ENCODE data around the gene MYMK.

Gene MYMK

GRCh38 chr9:133502112-133502511 lies 22.6 kb downstream of the MYMK start:
- TF ChIP-seq, protein P1, sequence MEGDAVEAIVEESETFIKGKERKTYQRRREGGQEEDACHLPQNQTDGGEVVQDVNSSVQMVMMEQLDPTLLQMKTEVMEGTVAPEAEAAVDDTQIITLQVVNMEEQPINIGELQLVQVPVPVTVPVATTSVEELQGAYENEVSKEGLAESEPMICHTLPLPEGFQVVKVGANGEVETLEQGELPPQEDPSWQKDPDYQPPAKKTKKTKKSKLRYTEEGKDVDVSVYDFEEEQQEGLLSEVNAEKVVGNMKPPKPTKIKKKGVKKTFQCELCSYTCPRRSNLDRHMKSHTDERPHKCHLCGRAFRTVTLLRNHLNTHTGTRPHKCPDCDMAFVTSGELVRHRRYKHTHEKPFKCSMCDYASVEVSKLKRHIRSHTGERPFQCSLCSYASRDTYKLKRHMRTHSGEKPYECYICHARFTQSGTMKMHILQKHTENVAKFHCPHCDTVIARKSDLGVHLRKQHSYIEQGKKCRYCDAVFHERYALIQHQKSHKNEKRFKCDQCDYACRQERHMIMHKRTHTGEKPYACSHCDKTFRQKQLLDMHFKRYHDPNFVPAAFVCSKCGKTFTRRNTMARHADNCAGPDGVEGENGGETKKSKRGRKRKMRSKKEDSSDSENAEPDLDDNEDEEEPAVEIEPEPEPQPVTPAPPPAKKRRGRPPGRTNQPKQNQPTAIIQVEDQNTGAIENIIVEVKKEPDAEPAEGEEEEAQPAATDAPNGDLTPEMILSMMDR (conservative IDR thresholded peaks at IDR 0.05; ENCODE audit: low read depth, low read length), result no peak
- H3K4me3 ChIP-seq (ENCODE audit: low read depth, low read length), result no peak overlapping the region
- no peak for DNase-seq (ENCODE audit: low read depth)

GRCh38 chr9:133499892-133500270 lies 24.9 kb downstream of the MYMK start:
- no peak for DNase-seq (ENCODE audit: low read depth)
- H3K4me3 ChIP-seq (ENCODE audit: low read depth, low read length), result no peak overlapping the region
- TF ChIP-seq, protein P1 (conservative IDR thresholded peaks at IDR 0.05; ENCODE audit: low read depth, low read length), result no peak

DNA sequence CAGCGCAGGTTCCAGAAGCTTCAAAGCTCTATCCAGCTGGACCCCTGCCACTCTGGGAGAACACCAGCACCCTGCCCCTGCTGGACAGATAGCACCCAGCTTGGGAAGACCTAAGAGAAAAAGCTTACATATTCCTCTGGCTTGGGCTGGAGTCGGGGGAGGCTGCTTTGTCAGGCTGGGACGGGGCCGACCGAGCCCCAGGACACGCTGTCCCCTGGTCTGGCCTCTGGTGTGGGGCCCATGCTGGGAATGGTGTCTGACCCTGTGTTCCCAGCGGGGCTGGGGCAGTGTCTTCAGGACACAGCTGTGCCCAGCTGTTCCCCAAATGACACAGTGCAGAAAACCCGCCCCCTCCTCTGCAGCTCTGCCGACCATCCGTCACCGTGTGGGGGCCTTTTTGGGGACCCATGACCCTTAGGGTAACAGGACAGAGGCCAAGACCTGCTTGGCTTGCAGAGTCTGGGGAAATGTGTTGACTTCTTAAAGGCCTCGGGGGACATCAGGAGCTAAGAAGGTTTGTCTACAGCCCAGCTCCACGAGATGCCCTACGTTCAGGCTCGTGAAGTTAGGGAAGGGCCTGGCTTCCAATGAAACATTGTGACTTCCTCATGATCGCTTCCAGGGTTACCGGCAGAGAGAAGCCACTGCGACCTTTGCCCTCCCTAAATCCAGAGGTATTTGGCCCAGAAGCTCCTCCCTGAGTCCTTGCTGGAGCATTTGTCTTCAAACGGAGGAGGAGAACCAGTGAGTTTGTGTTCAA lies 25.4 kb downstream of the MYMK start:
- H3K4me3 ChIP-seq (ENCODE audit: low read depth, low read length), result no peak overlapping the region
- TF ChIP-seq, protein P1 (conservative IDR thresholded peaks at IDR 0.05; ENCODE audit: low read depth, low read length), result peak; percentile 26
- no peak for DNase-seq (ENCODE audit: low read depth)

- TF ChIP-seq, protein P1 (conservative IDR thresholded peaks at IDR 0.05; ENCODE audit: low read depth, low read length), result no peak
- DNase-seq (ENCODE audit: low read depth), result no peak
- H3K4me3 ChIP-seq (ENCODE audit: low read depth, low read length), result no peak overlapping the region
These were observed 27.6 kb downstream of the MYMK start for GRCh38 chr9:133496861-133497842.

DNA sequence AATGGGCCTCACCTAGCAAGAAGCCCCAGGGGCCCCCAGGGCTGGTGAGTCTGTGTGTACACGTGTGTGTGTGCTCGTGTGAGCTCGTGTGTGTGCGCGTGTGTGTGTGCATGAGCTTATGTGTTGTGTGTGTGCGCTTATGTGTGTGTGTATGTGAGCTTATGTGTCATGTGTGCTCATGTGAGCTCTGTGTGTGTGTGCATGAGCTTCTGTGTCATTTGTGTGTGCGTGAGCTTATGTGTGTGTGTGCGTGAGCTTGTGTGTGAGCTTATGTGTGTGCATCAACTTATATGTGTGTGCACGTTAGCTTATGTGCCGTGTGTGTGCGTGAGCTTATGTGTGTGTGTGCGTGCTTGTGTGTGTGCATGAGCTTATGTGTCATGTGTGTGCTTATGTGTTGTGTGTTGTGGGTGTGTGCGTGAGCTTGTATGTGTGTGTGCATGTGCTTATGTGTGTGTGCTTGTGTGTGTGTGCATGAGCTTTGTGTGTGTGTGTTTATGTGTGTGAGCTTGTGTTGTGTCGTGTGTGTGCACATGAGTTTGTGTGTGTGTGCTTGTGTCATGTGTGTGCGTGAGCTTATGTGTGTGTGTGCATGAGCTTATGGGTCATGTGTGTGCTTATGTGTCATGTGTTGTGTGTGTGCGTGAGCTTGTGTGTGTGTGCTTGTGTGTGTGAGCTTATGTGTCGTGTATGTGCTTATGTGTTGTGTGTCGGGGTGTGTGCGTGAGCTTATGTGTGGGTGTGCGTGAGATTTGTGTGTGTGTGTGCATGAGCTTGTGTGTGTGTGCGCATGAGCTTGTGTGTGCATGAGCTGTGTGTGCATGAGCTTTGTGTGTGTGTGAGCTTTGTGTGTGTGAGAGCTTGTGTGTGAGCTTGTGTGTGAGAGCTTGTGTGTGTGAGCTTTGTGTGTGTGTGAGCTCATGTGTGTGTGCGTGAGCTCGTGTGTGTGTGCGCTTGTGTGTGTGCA lies 29.1 kb downstream of the MYMK start:
- no peak overlapping the region for H3K4me3 ChIP-seq (ENCODE audit: low read depth, low read length)
- DNase-seq (ENCODE audit: low read depth), result no peak
- TF ChIP-seq, protein P1 (conservative IDR thresholded peaks at IDR 0.05; ENCODE audit: low read depth, low read length), result no peak

- no peak overlapping the region for H3K4me3 ChIP-seq (ENCODE audit: low read depth, low read length)
- TF ChIP-seq, protein P1 (conservative IDR thresholded peaks at IDR 0.05; ENCODE audit: low read depth, low read length), result no peak
- no peak for DNase-seq (ENCODE audit: low read depth)
These were observed 30.0 kb downstream of the MYMK start for GRCh38 chr9:133494636-133495326.

Data from choroid plexus epithelial cell (primary cell).